ENCODE measurements around the gene NINL. TPM values are rescaled to one million over a fixed set of nuclear protein-coding genes. Genes with fewer than 3 reads are reported as not detected.

NINL gene
- total RNA-seq, 1 donor from 2014 or later: 47.0 TPM

GRCh38 chr20:25624500-25624939, 39.2 kb upstream of the NINL start:
- no peaks in the 10 kb centered on the region for H3K9me3 Mint-ChIP-seq
- TF ChIP-seq, protein P1, sequence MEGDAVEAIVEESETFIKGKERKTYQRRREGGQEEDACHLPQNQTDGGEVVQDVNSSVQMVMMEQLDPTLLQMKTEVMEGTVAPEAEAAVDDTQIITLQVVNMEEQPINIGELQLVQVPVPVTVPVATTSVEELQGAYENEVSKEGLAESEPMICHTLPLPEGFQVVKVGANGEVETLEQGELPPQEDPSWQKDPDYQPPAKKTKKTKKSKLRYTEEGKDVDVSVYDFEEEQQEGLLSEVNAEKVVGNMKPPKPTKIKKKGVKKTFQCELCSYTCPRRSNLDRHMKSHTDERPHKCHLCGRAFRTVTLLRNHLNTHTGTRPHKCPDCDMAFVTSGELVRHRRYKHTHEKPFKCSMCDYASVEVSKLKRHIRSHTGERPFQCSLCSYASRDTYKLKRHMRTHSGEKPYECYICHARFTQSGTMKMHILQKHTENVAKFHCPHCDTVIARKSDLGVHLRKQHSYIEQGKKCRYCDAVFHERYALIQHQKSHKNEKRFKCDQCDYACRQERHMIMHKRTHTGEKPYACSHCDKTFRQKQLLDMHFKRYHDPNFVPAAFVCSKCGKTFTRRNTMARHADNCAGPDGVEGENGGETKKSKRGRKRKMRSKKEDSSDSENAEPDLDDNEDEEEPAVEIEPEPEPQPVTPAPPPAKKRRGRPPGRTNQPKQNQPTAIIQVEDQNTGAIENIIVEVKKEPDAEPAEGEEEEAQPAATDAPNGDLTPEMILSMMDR (conservative IDR thresholded peaks at IDR 0.05): no peak
- H3K27me3 Mint-ChIP-seq: no peaks in the 10 kb centered on the region
- H3K27ac Mint-ChIP-seq: peak overlapping the region; percentile 84
- H3K4me3 Mint-ChIP-seq: peak overlapping the region; percentile 94
- DNase-seq (ENCODE audit: extremely low spot score, unreplicated experiment): no peak
- H3K36me3 Mint-ChIP-seq: no peaks in the 10 kb centered on the region
- peaks cover 18% of the 10 kb centered on the region for H3K4me1 Mint-ChIP-seq (ENCODE audit: unreplicated experiment)

- peaks cover 20% of the 10 kb centered on the region for H3K4me1 Mint-ChIP-seq (ENCODE audit: unreplicated experiment)
- no peaks in the 10 kb centered on the region for H3K9me3 Mint-ChIP-seq
Measured at GRCh38 chr20:25623736-25624499, 38.6 kb upstream of the NINL start, which contains the start of gene NANP. TSS of gene NANP (minus strand) at chr20:25624014. CDS start at chr20:25623948, 66 bp downstream.

DNA sequence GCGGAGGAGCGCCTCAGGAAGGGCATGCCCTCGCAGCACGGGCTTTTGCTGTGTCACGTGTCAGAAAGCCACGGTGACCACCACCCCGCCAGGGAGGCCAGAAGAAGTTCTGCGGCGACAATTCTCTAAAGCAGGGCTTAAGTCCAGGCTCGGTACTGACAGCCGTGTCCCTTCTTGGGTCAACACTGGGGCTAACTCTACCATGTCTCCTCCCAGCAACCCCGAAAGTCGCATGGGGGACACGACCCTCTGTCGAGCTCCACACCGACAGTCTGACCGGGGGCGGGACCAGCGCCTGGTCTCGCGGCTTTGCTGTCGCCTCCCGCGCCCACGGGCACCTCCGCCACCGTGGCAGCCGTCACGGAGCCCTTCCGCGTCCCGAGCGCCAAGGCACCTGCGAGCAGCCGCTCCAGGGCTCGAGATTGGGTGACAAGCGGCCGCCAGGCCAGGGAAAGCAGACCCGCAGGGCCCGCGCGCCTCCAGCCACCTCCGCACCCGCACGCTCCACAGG, 37.9 kb upstream of the NINL start:
- peak overlapping the region; percentile 94 for H3K4me3 Mint-ChIP-seq
- H3K27ac Mint-ChIP-seq: peak overlapping the region; percentile 84
- no peaks in the 10 kb centered on the region for H3K27me3 Mint-ChIP-seq
- peak; percentile 74 for DNase-seq (ENCODE audit: extremely low spot score, unreplicated experiment)
- no peaks in the 10 kb centered on the region for H3K36me3 Mint-ChIP-seq
- H3K4me1 Mint-ChIP-seq (ENCODE audit: unreplicated experiment): peaks cover 20% of the 10 kb centered on the region
- TF ChIP-seq, protein P1 (conservative IDR thresholded peaks at IDR 0.05): no peak
- no peaks in the 10 kb centered on the region for H3K9me3 Mint-ChIP-seq

More at GRCh38 chr20:25623736-25624499, 38.6 kb upstream of the NINL start, which contains the start of gene NANP:
- Mint-ChIP-seq H3K36me3 (no peaks in the 10 kb centered on the region), H3K27me3 (no peaks in the 10 kb centered on the region), H3K27ac (peak within 1 kb of the TSS; percentile 84), H3K4me3 (peak within 1 kb of the TSS; percentile 94)
- TF ChIP-seq, protein P1 (conservative IDR thresholded peaks at IDR 0.05): no peak
- DNase-seq (ENCODE audit: extremely low spot score, unreplicated experiment): peak; percentile 97

DNA sequence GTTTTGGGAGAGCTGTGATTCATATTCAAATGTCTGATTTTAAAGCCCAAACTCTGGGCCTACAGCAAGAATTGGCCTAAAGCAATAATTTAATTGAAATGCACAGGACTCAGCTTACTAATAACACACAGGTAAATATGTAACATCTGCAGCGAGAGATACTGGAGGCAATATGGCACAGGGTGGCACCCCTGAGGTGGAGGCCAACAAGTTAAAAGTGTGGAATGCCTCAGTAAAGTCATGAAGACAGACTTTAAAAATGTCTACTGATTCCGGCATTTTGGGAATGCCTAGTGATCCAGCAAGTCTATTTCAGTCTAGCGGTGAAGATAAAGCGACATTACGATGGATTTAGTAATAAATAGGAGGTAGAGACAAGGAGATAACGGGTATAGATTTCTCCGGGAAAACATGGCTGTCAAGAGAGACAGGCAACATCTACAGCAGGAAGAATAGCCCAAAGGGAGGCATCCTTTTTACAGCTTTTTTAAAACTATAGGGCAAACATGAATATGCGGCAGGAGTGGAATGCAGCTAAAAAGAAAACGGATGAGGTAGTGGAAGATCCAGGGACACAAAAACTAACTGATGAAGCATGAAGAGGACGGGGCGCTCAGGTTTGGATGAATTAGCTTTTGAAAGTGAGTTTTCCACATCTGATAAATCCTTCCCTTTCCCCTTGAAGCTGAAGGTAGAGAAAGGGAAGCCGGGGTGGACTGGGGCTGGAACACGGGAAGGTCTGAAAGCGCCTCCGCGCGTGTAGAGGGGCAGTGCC, 37.3 kb upstream of the NINL start:
- peaks cover 26% of the 10 kb centered on the region for H3K4me1 Mint-ChIP-seq (ENCODE audit: unreplicated experiment)
- H3K4me3 Mint-ChIP-seq: peak overlapping the region; percentile 94
- TF ChIP-seq, protein P1 (conservative IDR thresholded peaks at IDR 0.05): no peak
- no peaks in the 10 kb centered on the region for H3K27me3 Mint-ChIP-seq
- H3K9me3 Mint-ChIP-seq: no peaks in the 10 kb centered on the region
- no peak for DNase-seq (ENCODE audit: extremely low spot score, unreplicated experiment)
- no peaks in the 10 kb centered on the region for H3K36me3 Mint-ChIP-seq
- H3K27ac Mint-ChIP-seq: peak overlapping the region; percentile 84

- no peak for DNase-seq (ENCODE audit: extremely low spot score, unreplicated experiment)
- H3K27ac Mint-ChIP-seq: peak overlapping the region; percentile 84
- H3K4me3 Mint-ChIP-seq: peak overlapping the region; percentile 94
- H3K36me3 Mint-ChIP-seq: no peaks in the 10 kb centered on the region
- H3K27me3 Mint-ChIP-seq: no peaks in the 10 kb centered on the region
- H3K9me3 Mint-ChIP-seq: no peaks in the 10 kb centered on the region
- TF ChIP-seq, protein P1 (conservative IDR thresholded peaks at IDR 0.05): no peak
- H3K4me1 Mint-ChIP-seq (ENCODE audit: unreplicated experiment): peaks cover 26% of the 10 kb centered on the region
Measured at GRCh38 chr20:25622049-25622448, 36.7 kb upstream of the NINL start.
